ENCODE measurements around the gene SLC66A1. TPM values are rescaled to one million over a fixed set of nuclear protein-coding genes. Genes with fewer than 3 reads are reported as not detected.
"Not testable (repeated sequence)": the region's sequence is repeated elsewhere in the genome, so short reads cannot be mapped to it uniquely, and the experiment has no call there.

SLC66A1 gene
- 10 to 100 TPM in 1 of 2 experiments, 1 to 10 TPM in 1; 7.4 to 10.2 TPM for total RNA-seq
- polyA plus RNA-seq: 1 to 10 TPM; 3.0 to 4.7 TPM

- Mint-ChIP-seq H3K4me1 (peaks cover 28 to 55% (median 35%) of the 10 kb centered on the region in 4 donors), H3K27ac (peak within 1 kb of the TSS; percentile 77 to 91 (median 87)), H3K9me3 (peaks cover 0 to 11% (median 0%) of the 10 kb centered on the region in 8 donors), H3K4me3 (peak within 1 kb of the TSS; percentile 81 to 95 (median 90)), H3K27me3 (no peaks in the 10 kb centered on the region), H3K36me3 (peaks cover 11 to 19% of the 10 kb centered on the region in 2 donors)
- no peaks in the 10 kb centered on the region for H3K36me3 ChIP-seq (ENCODE audit: insufficient read depth, low read length)
- no peaks in the 10 kb centered on the region for H3K27me3 ChIP-seq (ENCODE audit: insufficient read depth, low read length)
- ChIA-PET CTCF (ENCODE audit: partially characterized antibody) (interaction anchor here (1.1 to 1.5 kb wide), 3 partner anchors 33 to 350 kb away, joined by 3 to 6 read pairs (median 4); no protein-coding TSS in a partner anchor), POLR2A (ENCODE audit: partially characterized antibody) (interaction anchor here (0.7 to 1.2 kb wide), 3 partner anchors 18 to 79 kb away, joined by 3 to 4 read pairs (median 3); partner anchors contain the start of genes EMC1 and MRTO4)
- H3K4me3 ChIP-seq (ENCODE audit: low read length in 2 of 2): peak within 1 kb of the TSS; percentile 49 to 91
- H3K4me1 ChIP-seq (ENCODE audit: insufficient read depth, low read length): peaks cover 34% of the 10 kb centered on the region
- peak within 1 kb of the TSS; percentile 70 for H3K27ac ChIP-seq (ENCODE audit: low read depth, low read length)
- H3K9me3 ChIP-seq (ENCODE audit: control insufficient read depth in 1 of 2, low read length in 2 of 2): no peaks in the 10 kb centered on the region
- peak; percentile 80 to 94 (median 89) for DNase-seq
- intact Hi-C loops (cut with micrococcal nuclease): loop anchor here (1.0 to 5.0 kb wide), 2 partner anchors 61 to 175 kb away; partner anchors contain the start of genes CAPZB, EMC1 and MRTO4
Observed at GRCh38 chr1:19311931-19312781, at the start of gene SLC66A1, which contains the start of gene AKR7A2. SLC66A1 (plus strand) TSS chr1:19312326; CDS start chr1:19317678, 5,352 bp downstream. AKR7A2 (minus strand) TSS chr1:19312144; CDS start chr1:19312124, 20 bp downstream.

- CTCF ChIA-PET (ENCODE audit: partially characterized antibody): no interaction called here
Observed at GRCh38 chr1:19262744-19263143, 49.4 kb upstream of the SLC66A1 start.

GRCh38 chr1:19268445-19268844, 43.7 kb upstream of the SLC66A1 start:
- ChIA-PET CTCF (ENCODE audit: partially characterized antibody) (no interaction called here), POLR2A (ENCODE audit: partially characterized antibody) (no interaction called here)
- no peak overlapping the region for H3K27ac Mint-ChIP-seq
- H3K27me3 ChIP-seq (ENCODE audit: insufficient read depth, low read length): no peaks in the 10 kb centered on the region
- H3K9me3 Mint-ChIP-seq: peaks cover 0 to 5% (median 1%) of the 10 kb centered on the region in 8 donors
- no peak overlapping the region for H3K27ac ChIP-seq (ENCODE audit: low read depth, low read length)
- H3K36me3 ChIP-seq (ENCODE audit: insufficient read depth, low read length): no peaks in the 10 kb centered on the region
- H3K4me3 Mint-ChIP-seq: no peak overlapping the region
- H3K4me1 Mint-ChIP-seq: peaks cover 0 to 4% (median 1%) of the 10 kb centered on the region in 4 donors
- DNase-seq: no peak
- no peaks in the 10 kb centered on the region for H3K4me1 ChIP-seq (ENCODE audit: insufficient read depth, low read length)
- intact Hi-C loops (cut with micrococcal nuclease): no loop called here
- no peak overlapping the region for H3K4me3 ChIP-seq (ENCODE audit: low read length in 2 of 2)
- peaks cover 7 to 8% of the 10 kb centered on the region in 2 donors for H3K27me3 Mint-ChIP-seq
- H3K36me3 Mint-ChIP-seq: peaks cover 0 to 4% of the 10 kb centered on the region in 2 donors
- no peaks in the 10 kb centered on the region for H3K9me3 ChIP-seq (ENCODE audit: control insufficient read depth in 1 of 2, low read length in 2 of 2)

More at GRCh38 chr1:19262744-19263143, 49.4 kb upstream of the SLC66A1 start:
- Mint-ChIP-seq H3K36me3 (peaks cover 9 to 25% of the 10 kb centered on the region in 2 donors), H3K9me3 (no peaks in the 10 kb centered on the region), H3K27me3 (peaks cover 0 to 1% of the 10 kb centered on the region in 2 donors), H3K27ac (peak overlapping the region in 1 of 7 donors; percentile 53), H3K4me1 (no peaks in the 10 kb centered on the region), H3K4me3 (no peak overlapping the region)
- no peaks in the 10 kb centered on the region for H3K27me3 ChIP-seq (ENCODE audit: insufficient read depth, low read length)
- no peak overlapping the region for H3K27ac ChIP-seq (ENCODE audit: low read depth, low read length)
- POLR2A ChIA-PET (ENCODE audit: partially characterized antibody): interaction anchor here (0.9 kb wide), 1 partner anchor 11 kb away, joined by 5 read pairs; the partner anchor contains the start of genes EMC1 and MRTO4
- H3K36me3 ChIP-seq (ENCODE audit: insufficient read depth, low read length): peaks cover 30% of the 10 kb centered on the region
- intact Hi-C loops (cut with micrococcal nuclease): no loop called here
- DNase-seq: no peak
- no peaks in the 10 kb centered on the region for H3K9me3 ChIP-seq (ENCODE audit: control insufficient read depth in 1 of 2, low read length in 2 of 2)
- H3K4me1 ChIP-seq (ENCODE audit: insufficient read depth, low read length): no peaks in the 10 kb centered on the region
- H3K4me3 ChIP-seq (ENCODE audit: low read length in 2 of 2): no peak overlapping the region

- POLR2A ChIA-PET (ENCODE audit: partially characterized antibody); H3K27ac Mint-ChIP-seq; intact Hi-C loops (cut with micrococcal nuclease); DNase-seq; H3K36me3 ChIP-seq (ENCODE audit: insufficient read depth, low read length); H3K36me3 Mint-ChIP-seq; H3K4me3 ChIP-seq (ENCODE audit: low read length in 2 of 2); H3K4me1 ChIP-seq (ENCODE audit: insufficient read depth, low read length); H3K27ac ChIP-seq (ENCODE audit: low read depth, low read length); H3K4me1 Mint-ChIP-seq; H3K4me3 Mint-ChIP-seq; H3K9me3 ChIP-seq (ENCODE audit: control insufficient read depth in 1 of 2, low read length in 2 of 2); H3K27me3 ChIP-seq (ENCODE audit: insufficient read depth, low read length); H3K9me3 Mint-ChIP-seq; CTCF ChIA-PET (ENCODE audit: partially characterized antibody): not testable (repeated sequence)
- H3K27me3 Mint-ChIP-seq: peaks cover 8 to 12% of the 10 kb centered on the region in 2 donors
Observed at GRCh38 chr1:19269427-19270342, 42.4 kb upstream of the SLC66A1 start.

- intact Hi-C loops (cut with micrococcal nuclease); CTCF ChIA-PET (ENCODE audit: partially characterized antibody): not testable (repeated sequence)
Observed at GRCh38 chr1:19270343-19270730, 41.8 kb upstream of the SLC66A1 start.

GRCh38 chr1:19272064-19272463, 40.1 kb upstream of the SLC66A1 start:
- H3K9me3 Mint-ChIP-seq: peaks cover 0 to 16% (median 5%) of the 10 kb centered on the region in 8 donors
- H3K27me3 ChIP-seq (ENCODE audit: insufficient read depth, low read length): no peaks in the 10 kb centered on the region
- H3K4me3 ChIP-seq (ENCODE audit: low read length in 2 of 2): no peak overlapping the region
- ChIA-PET CTCF (ENCODE audit: partially characterized antibody) (no interaction called here), POLR2A (ENCODE audit: partially characterized antibody) (no interaction called here)
- no peak overlapping the region for H3K4me3 Mint-ChIP-seq
- no peaks in the 10 kb centered on the region for H3K9me3 ChIP-seq (ENCODE audit: control insufficient read depth in 1 of 2, low read length in 2 of 2)
- H3K4me1 Mint-ChIP-seq: peaks cover 0 to 6% (median 1%) of the 10 kb centered on the region in 4 donors
- H3K27me3 Mint-ChIP-seq: peaks cover 8 to 11% of the 10 kb centered on the region in 2 donors
- intact Hi-C loops (cut with micrococcal nuclease): no loop called here
- H3K4me1 ChIP-seq (ENCODE audit: insufficient read depth, low read length): no peaks in the 10 kb centered on the region
- H3K36me3 Mint-ChIP-seq: peaks cover 1 to 8% of the 10 kb centered on the region in 2 donors
- H3K27ac ChIP-seq (ENCODE audit: low read depth, low read length): no peak overlapping the region
- no peak overlapping the region for H3K27ac Mint-ChIP-seq
- DNase-seq: no peak
- H3K36me3 ChIP-seq (ENCODE audit: insufficient read depth, low read length): no peaks in the 10 kb centered on the region

More at GRCh38 chr1:19270343-19270730, 41.8 kb upstream of the SLC66A1 start:
- H3K27ac Mint-ChIP-seq; H3K9me3 ChIP-seq (ENCODE audit: control insufficient read depth in 1 of 2, low read length in 2 of 2); H3K36me3 Mint-ChIP-seq; DNase-seq; POLR2A ChIA-PET (ENCODE audit: partially characterized antibody); H3K4me3 ChIP-seq (ENCODE audit: low read length in 2 of 2); H3K36me3 ChIP-seq (ENCODE audit: insufficient read depth, low read length); H3K4me3 Mint-ChIP-seq; H3K27ac ChIP-seq (ENCODE audit: low read depth, low read length); H3K27me3 ChIP-seq (ENCODE audit: insufficient read depth, low read length); H3K4me1 ChIP-seq (ENCODE audit: insufficient read depth, low read length); H3K4me1 Mint-ChIP-seq: not testable (repeated sequence)
- H3K27me3 Mint-ChIP-seq: peaks cover 8 to 12% of the 10 kb centered on the region in 2 donors
- peaks cover 0 to 14% (median 3%) of the 10 kb centered on the region in 8 donors for H3K9me3 Mint-ChIP-seq

All from CD4-positive, alpha-beta memory T cell (primary cell).